GM20431 (cell line): ENCODE data around the gene DNAAF5.

Experiments
- in situ Hi-C: fragments of 300-500 bp; cut with MseI, MboI; formaldehyde crosslinking; loops from one replicate; pipeline ENCODE4 v1.15.0; 2020; ENCODE audit warnings: low sequenced_read_pairs; ENCODE audit not compliant: unreplicated experiment

Gene DNAAF5

DNA sequence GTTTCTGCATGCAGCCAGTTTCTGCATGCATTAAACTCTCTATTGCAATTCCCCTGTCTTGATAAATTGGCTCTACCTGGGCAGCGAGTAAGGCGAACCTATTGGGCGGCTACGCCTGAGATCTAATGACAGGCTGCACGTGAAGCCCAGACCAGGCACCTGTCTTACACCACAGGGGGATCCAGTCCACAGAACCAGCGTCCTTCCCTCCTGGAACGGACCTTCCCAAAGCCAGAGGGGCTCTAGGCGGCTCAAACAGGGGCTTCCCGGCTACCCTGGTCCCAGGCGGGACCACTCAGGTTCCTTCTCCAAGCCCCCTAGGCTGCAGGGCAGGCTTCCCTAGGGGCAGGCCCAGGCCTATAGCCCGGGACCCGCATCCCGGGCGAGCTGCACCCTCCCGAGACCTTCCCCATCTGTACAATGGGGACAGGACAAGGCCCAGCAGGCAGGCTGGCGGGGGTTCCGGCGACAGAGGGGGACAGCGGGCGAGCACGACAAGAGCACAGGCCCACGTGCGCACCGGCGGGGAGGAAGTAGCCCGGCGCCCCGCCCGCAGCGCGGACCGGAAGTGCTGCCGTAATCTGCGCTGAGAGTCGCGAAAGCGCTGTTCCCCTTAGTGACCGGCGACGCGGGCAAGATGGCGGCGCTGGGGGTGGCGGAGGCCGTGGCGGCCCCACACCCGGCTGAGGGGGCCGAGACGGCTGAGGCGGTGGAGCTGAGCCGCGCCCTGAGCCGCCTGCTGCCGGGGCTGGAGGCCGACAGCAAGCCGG is at the start of gene DNAAF5:
Gene DNAAF5, plus strand, starts transcription at position 616 of the 770 bp plus-strand sequence. Its CDS starts 22 bp downstream, at position 638.
- in situ Hi-C loops, result no loop called here

DNA sequence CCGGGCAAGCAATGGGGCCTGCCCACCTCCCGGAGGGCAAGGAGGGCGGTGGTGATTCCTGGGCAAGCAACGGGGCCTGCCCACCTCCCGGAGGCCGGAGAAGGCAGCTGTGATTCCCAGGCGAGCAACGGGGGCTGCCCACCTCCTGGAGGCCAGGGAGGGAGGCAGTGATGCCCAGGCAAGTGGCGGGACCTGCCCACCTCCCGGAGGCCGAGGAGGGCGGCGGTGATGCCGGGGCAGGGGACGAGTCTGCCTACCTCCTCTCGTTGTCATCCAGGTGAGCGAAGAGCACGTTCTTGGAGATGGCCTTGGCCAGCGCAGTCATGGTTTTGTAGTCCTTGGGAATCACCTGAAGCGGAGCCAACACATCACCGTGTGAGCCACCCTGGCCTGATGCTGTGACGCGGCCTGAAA is 49.5 kb upstream of the DNAAF5 start:
- in situ Hi-C loops, result no loop called here

DNA sequence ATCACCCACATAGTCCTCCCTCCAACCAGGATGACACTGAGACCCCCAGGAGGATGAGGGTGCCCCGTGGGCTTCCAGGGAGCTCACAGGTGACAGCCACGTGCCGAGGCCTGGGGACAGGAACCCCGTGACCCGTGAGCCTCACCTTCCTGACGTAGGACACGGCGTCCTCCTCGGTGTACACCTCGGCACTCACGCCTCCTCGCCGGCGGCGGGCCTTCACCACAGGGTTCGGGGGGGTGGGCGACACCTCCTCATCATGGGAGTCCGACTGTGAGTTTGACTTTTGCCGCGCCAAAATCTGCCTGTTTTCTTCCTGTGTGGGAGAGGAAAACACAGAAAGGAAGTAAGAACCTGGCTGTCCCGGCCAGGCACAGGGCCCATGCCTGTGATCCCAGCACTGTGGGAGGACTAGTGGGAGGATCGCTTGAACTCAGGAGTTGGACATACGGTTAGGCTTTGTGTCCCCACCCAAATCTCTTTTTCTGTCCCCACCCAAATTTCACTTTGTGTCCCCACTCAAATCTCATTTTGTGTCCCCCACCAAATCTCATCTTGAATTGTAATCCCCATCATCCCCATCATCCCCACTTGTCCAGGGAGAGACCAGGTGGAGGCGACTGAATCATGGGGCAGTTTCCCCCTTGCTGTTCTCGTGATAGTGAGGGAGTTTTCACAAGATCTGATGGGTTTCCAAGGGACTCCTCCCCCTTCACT is 45.9 kb upstream of the DNAAF5 start:
- in situ Hi-C loops, result no loop called here

DNA sequence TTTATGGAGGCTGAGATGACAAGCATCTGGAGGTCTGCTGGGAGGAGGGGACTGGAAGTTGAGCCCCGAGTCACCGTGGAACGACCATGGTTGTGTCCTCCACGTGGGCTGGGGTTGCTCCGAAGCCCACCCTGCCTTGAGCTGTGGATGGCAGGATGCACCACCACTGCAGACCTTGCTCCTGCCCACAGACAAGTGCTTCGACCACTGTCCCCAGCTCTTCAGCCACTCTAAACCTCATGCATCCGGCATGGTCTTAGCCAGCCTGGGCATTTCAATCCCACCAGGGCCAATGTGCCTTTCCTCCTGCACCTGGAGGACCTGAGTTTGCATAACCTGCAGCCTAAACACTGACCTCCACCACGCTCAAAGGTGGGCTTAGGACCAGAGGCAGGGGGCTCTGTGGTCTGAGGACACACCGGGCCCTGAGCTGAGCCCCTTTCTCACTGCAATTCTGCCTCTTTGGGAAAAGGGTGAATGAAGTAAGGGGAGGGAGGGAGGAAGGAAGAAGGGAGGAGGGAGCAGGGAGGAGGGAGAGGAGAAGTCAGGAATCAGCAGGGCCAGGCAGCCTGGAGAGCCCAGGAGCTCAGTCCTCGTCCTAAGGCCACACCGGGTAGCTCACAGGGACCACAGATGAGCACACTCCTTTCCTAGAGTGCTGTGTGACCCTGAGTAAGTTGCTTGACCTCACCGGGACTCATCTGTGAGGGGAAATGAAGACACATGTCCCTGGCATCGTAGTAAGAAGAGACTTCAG is 44.8 kb upstream of the DNAAF5 start:
- in situ Hi-C loops, result no loop called here

DNA sequence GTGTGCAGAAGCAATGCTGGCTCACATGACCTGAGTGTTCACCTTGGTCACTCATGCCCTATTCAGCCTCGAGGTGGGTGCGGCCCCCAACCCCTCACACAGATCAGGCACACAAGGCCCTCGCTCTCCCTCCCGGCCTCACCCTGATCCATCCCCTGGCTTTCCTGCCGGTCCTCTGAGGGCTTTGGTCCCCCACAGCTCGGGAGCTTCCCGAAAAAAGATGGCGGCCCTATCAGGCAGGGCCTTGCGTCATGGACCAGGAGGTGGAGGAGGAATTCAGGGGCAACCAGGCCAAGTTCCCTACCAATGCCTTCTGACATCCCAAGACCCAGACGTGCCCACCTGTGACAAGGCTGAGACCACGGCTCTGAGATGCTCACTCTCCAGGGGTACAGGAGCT is 43.7 kb upstream of the DNAAF5 start:
- in situ Hi-C loops, result no loop called here

DNA sequence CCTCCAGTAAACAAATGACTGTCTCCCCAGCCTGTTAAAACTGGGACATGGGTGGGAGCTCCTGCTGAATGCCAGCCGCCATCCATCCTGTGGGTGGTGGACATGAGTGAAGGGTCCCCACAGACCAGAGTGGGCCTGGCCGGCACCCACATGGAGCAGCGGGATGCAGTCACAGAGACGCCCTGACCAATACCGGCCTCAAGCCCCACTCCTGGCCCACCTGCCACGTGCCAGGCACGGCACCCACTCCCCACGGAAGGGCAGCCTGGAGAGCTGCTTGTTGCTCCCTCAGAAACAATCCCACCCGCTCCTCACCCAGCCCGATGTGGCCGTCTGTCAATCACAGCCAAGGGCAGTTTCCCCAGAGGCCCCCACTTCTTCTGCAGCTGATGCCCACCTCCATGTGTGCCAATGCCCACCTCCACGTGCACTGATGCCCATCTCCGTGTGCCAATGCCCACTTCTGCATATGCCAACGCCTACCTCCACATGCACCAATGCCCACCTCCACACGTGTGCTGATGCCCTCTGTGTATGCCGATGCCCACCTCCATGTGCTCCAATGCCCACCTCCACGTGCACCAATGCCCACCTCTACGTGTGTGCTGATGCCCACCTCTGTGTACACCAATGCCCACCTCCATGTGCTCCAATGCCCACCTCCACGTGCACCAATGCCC is 42.8 kb upstream of the DNAAF5 start:
- in situ Hi-C loops, result no loop called here

DNA sequence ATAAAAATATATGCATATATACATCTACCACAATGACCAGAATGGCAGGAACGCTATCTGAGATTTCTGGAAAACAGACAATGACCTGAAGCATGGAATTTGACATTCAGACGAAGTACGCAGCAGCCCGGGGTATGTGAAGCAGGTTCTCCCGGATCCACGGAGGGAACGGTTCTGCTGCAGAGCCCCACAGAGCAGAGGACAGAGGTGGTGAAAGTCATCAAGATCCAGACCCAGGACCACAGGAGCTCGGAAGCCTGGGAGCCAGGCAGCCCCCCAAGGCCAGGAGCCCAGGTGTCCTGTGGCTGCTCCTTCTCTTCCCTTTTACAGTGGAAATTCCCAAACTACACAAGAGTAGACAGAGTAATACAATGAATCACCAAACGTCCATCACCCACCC is 42.1 kb upstream of the DNAAF5 start:
- in situ Hi-C loops, result no loop called here

DNA sequence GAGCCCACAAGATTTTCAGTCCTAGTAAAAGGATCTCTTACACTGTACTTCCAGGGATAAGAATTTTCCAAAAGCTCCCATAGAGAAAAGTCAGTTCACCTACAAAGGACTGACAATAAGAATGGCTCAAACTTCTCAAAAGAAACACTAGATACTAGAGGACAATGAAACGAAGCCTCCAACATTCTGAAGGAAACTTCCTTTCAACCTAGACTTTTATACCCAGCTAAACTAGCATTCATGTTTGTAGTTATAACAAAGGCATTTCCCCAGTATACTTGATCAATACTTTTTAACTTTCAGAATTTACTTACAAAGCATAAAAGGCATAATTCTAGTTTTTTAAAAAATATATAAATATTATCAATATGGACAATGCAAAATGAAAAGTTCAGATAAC is 41.0 kb upstream of the DNAAF5 start:
- in situ Hi-C loops, result no loop called here

DNA sequence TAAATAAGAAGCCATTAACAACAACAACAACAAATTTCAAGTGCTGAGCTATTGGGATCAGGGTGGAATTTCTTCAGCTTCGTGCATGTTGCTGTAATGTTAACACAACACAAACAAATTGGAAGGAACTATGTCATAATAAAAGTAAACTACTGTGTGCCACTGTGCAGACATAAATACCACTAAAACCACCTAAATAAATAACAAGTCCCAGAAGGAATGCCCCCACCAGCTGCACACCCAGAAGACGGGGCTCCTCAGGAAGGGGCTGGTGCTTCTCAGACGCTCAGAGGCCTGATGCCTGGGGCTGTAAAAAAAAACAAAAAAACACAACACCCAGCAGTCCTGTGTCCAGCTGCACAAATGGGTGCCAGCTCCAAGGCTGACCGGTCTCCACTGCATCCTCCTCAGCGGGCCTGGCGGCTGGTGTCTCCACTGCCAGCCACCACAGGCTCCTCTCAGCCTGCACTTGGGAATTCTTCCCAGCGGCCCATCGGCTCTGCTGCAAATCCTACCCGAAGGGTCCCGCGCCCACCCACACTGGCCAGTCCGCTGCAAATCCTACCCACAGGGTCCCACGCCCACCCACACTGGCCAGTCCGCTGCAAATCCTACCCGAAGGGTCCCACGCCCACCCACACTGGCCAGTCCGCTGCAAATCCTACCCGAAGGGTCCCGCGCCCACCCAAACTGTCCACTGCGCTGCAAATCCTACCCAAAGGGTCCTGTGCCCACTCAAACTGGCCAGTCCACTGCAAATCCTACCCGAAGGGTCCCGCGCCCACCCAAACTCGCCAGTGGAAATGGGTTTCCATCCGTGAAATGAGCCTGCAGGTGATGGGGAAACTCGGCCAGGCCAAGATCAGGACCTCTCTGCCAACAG is 35.8 kb upstream of the DNAAF5 start:
- in situ Hi-C loops, result no loop called here

DNA sequence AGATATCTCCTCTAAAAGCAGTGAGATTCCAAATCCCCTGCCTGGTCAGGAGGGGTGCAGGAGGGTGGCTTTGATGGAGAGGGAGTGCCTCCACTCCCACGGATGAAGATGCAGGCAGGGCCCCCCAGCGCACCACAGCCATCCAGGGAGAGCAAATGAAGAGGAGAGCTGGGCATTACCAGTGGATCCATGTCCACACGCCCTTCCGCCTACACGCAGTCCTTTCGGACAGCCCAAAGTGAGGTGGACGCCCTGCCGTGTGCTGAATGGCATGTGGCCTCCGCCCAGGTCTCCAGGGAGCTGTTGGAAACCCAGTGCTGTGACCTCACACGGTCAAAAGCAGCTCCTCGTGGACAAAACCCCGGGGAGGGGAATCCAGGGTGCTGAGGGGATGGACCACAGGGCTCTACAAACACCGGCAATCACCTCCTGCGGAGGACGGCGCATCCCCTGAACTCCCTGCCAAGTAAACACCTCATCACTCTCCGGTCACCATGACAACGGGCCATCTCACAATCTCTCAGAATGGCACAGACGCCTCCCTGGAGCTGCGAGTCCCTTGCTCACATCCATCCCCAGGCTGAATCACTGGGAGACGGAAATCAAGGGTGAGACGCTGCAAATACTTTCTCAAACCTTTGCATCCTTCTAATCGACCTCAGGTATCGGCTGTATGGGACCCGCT is 35.0 kb upstream of the DNAAF5 start:
- in situ Hi-C loops, result no loop called here

DNA sequence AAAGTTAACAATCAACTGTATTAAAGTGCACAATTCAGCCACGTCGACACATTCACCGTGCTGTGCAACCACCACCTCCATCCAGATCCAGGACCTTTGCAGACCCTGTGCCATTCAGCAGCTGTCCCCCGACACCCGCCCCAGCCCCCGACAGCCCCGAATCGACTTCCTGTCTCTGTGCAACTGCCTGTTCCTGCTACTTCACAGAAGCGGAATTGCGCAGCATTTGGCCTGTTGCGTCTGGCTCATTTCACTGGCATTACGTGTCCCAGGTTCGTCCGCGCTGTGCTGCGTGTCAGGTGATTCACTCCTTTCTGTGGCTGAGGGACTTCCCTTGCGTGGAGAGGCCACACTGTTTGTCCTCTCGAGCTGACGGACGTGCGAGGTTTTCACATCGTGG is 33.2 kb upstream of the DNAAF5 start:
- in situ Hi-C loops, result no loop called here

DNA sequence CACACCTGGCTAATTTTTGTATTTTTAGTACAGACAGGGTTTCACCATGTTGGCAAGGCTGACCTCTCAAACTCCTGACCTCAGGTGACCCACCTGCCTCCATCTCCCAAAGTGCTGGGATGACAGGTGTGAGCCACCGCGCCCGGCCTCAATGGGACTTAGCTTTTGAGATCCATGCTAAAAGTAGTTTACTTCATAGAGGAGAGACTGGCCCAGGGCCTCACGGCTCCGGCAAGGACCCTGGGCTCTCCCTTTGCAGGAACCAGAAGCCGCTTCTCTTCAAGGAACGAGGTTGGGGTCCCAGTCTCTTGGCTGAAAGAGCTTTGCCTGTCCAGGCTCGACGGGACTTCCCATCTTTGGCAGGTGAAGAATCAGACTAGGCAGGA is 30.1 kb upstream of the DNAAF5 start:
- in situ Hi-C loops, result no loop called here

DNA sequence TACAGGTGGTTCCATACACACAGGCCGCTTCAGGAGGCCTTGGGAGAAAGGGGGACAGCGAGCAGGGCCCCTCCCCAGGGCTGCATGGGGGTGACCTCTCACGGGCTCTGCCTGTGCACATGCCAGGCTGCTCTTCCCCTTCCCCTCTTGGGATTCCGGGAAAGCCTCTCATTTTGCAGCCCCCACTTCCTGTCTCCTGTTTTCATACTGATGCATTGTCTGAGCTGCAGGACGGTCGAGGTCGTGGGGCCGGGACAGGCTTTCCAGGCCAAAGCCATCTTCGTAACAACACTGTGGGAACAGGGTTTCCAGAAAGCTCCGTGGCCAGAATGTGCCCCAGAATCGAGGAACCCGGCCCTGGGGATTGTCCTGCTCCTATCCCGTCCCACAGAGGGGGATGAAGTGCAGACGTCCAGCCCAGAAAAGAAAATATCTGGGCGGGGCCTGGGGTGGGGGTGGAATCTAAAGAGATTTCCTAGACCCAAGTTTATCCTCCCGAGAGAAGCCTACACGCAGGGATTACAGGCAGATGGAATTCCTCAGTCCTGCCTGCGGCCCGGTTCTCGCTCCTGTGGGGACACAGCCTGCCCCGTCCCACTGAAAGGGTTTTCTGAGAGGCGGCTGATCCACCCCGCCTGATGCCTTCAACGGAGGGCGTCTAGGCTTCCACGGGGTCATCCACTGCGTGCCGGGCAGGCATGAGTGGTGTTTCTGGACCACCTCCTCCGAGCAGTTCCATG is 29.5 kb upstream of the DNAAF5 start:
- in situ Hi-C loops, result no loop called here

DNA sequence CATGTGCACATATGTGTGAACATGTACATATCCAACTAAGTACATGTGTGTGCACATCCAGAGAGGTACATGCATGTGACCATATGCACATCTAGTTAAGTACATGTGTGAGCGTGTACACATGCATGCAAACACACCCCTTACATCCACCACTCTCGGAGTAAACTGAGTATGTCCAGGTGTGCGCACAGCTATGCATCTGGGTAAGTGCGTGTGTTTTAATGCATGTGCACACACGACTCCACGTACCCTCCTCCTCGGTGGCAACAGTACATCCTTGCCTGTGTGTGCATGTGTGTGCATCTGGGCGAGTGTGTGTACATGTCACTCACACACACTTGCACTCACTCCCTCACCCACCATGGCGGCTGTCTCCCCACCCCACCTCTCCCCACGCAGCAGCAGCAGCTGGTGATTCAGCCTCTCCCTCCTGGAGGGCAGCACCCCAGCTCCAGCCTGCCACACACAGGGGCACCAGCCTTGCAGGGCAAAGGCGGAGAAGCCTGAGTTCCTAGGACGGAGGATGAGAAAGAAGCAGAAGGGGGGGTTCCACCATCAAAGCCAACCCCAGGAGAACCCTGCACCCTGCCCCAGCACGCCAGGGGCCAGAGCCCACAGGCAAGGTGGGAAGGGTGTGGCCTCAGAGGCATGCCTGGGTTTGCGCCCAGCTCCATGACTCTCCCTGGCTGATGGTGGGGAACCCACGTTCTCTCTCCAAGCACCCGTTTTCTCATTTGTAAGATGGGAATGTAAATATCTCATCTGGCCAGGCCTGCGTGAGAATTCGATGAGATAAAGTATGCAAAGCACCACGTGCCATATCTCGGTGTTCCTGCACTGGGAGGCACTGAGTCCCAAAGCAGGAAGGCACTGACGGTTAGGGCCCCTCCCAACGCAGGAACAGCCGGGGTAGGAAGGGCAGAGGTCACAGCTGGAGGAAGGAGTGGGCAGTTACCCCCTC is 27.7 kb upstream of the DNAAF5 start:
- in situ Hi-C loops, result no loop called here

DNA sequence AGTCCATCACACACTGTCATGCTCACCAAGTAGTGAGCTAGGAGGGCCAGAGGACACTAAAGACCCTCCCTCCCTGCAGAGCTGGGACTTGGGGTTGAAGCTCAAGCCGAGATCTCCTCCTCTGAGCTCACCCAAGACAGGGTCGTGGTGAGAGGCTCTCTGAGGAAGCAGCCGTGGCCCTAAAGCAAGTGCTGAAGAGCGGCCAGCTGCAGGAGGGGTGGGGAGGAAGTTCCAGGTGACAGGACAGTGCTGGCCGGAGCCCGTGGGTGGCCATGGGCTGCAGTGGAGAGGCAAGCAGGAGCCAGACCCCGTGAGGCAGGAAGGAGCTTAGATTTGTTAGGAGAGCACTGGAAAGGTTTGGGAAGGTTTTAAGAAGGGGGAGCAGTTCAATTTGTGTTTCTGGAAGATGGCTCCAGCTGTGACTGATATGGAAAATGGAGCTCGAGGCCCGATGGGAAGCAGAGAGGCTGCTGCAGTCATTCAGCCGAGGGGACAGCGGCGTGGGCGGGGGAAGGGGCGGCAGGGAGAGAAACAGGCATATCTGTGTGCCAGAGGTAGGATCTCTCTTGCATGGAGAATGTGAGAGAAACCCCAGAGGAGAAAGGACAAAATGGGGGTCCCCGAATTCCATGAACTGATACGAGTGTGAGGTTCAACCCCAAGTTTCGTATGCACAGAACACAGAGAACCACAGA is 26.9 kb upstream of the DNAAF5 start:
- in situ Hi-C loops, result no loop called here

DNA sequence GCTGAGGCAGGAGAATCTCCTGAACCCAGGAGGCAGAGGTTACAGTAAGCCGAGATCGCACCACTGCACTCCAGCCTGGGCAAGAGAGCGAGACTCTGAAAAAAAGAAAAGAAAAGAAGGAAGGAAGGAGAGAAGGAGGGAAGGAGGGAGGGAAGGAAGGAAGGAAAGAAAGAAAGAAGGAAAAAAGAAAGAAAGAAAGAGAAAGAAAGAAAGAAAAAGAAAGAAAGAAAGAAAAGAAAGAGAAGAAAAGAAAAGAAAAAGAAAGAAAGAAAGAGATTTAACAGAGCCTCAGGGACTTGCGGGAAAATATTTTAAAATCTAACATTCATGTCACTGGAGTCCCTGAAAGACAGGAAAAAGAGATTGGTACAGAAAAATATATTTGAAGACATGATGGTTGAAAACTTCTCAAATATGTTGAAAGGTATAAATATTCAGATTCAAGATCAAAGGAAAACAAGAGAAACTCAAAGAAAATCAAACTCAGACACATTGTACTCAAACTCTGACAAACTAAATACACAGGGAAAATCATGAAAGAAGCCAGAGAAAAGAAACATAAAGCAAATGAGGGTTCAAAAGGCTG is 25.3 kb upstream of the DNAAF5 start:
- in situ Hi-C loops, result no loop called here
